ENCODE measurements around the gene PIP5KL1.

The PIP5KL1 gene

DNA sequence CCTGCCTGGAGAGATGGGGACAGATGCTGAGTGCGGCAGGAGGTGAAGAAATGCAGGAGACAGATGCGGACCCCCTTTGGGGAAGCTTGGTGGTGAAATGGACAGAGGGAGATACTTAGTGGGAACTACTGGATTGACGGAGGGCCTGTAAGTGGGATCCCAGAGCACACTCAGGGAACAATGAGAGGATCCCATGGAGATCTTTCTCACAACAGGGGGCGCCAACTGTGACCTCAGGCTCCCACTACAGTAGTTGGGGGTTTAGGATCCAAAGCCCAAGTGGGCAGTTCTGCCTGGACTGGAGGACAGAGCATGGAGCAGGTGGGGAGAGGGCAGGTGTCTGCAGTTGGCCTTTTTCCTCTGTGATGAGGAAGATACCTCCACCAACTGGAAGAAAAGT lies 3.7 kb upstream of the PIP5KL1 start:
- no peaks in the 10 kb centered on the region for H4K20me1 ChIP-seq (ENCODE audit: insufficient read depth, low read length)
- no peak overlapping the region for H3K4me3 ChIP-seq (ENCODE audit: low read depth, low read length, poor library complexity, severe bottlenecking)
- H3K9me3 ChIP-seq (ENCODE audit: low read length) = no peaks in the 10 kb centered on the region
- H3K27ac ChIP-seq (ENCODE audit: low read depth, low read length, poor library complexity, severe bottlenecking) = no peak overlapping the region
- H3K9ac ChIP-seq (ENCODE audit: low read length) = no peak overlapping the region
- H3F3A ChIP-seq (ENCODE audit: insufficient read depth, low read length) = no peaks in the 10 kb centered on the region
- peaks cover 24% of the 10 kb centered on the region for H3K36me3 ChIP-seq (ENCODE audit: insufficient read depth, low read length)
- no peak for TF ChIP-seq EZH2 (IDR thresholded peaks at IDR 0.05; ENCODE audit: borderline replicate concordance, low read length)
- TF ChIP-seq, protein P1, sequence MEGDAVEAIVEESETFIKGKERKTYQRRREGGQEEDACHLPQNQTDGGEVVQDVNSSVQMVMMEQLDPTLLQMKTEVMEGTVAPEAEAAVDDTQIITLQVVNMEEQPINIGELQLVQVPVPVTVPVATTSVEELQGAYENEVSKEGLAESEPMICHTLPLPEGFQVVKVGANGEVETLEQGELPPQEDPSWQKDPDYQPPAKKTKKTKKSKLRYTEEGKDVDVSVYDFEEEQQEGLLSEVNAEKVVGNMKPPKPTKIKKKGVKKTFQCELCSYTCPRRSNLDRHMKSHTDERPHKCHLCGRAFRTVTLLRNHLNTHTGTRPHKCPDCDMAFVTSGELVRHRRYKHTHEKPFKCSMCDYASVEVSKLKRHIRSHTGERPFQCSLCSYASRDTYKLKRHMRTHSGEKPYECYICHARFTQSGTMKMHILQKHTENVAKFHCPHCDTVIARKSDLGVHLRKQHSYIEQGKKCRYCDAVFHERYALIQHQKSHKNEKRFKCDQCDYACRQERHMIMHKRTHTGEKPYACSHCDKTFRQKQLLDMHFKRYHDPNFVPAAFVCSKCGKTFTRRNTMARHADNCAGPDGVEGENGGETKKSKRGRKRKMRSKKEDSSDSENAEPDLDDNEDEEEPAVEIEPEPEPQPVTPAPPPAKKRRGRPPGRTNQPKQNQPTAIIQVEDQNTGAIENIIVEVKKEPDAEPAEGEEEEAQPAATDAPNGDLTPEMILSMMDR (IDR thresholded peaks at IDR 0.05; ENCODE audit: low read length) = peak; percentile 9; the same call in 1 of the 2 replicates
- H3K9me2 ChIP-seq (ENCODE audit: low read depth, low read length) = no peaks in the 10 kb centered on the region
- peaks cover 7% of the 10 kb centered on the region for H3K27me3 ChIP-seq (ENCODE audit: insufficient read depth, low read length)
- no peak overlapping the region for H2AFZ ChIP-seq (ENCODE audit: low read length)
- peaks cover 48% of the 10 kb centered on the region for H3K4me1 ChIP-seq (ENCODE audit: insufficient read depth, low read length, severe bottlenecking)
- H3K4me2 ChIP-seq (ENCODE audit: low read length) = no peak overlapping the region
- H3K79me2 ChIP-seq (ENCODE audit: insufficient read depth, low read length) = no peaks in the 10 kb centered on the region

DNA sequence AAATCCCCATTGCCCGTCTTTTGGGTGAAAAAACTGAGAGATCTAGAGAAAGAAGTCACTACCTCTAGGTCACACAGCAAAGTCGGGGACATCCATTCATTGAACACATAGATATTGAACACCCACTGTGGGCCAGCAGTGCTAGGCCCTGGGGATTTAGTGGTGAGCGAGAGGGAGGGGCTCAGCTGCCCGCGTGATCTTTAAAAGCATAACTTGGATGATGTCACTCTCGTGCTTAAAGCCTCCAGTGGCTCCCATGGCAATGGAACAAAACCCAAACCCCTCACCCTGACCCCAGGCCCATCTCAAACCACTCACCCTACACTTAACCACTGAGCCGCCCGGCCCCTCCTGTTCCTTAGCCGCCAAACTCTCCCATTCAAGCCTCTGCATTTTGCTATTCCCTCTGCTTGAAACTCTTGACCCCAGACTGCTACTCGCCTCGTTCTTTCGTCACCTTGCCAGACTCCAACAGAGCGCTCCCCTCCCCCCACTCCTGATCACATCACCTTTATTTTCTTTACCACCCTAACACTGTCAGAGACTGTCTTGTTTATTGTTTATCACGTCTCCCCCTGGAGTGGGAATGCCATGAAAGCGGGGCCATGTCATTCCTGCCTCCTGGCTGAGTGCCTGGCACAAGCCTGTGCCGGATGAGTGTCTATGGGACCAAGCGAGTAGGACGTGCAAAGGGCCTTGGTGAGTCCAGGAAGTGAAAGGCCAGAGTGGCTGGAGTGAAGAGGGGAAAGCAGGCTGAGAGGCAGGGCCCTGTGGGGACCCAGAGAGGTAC lies 710 bp upstream of the PIP5KL1 start:
- peaks cover 9% of the 10 kb centered on the region for H3K27me3 ChIP-seq (ENCODE audit: insufficient read depth, low read length)
- no peaks in the 10 kb centered on the region for H3F3A ChIP-seq (ENCODE audit: insufficient read depth, low read length)
- H3K9me2 ChIP-seq (ENCODE audit: low read depth, low read length) = no peaks in the 10 kb centered on the region
- no peaks in the 10 kb centered on the region for H3K9me3 ChIP-seq (ENCODE audit: low read length)
- peaks cover 48% of the 10 kb centered on the region for H3K4me1 ChIP-seq (ENCODE audit: insufficient read depth, low read length, severe bottlenecking)
- no peak for TF ChIP-seq EZH2 (IDR thresholded peaks at IDR 0.05; ENCODE audit: borderline replicate concordance, low read length)
- TF ChIP-seq, protein P1 (IDR thresholded peaks at IDR 0.05; ENCODE audit: low read length) = no peak
- H3K79me2 ChIP-seq (ENCODE audit: insufficient read depth, low read length) = no peaks in the 10 kb centered on the region
- no peak overlapping the region for H3K27ac ChIP-seq (ENCODE audit: low read depth, low read length, poor library complexity, severe bottlenecking)
- peak overlapping the region; percentile 67 for H3K4me3 ChIP-seq (ENCODE audit: low read depth, low read length, poor library complexity, severe bottlenecking)
- H3K36me3 ChIP-seq (ENCODE audit: insufficient read depth, low read length) = peaks cover 22% of the 10 kb centered on the region
- H2AFZ ChIP-seq (ENCODE audit: low read length) = no peak overlapping the region
- no peak overlapping the region; the same call in 1 of the 2 replicates for H3K9ac ChIP-seq (ENCODE audit: low read length)
- H3K4me2 ChIP-seq (ENCODE audit: low read length) = peak overlapping the region; percentile 78
- H4K20me1 ChIP-seq (ENCODE audit: insufficient read depth, low read length) = no peaks in the 10 kb centered on the region

DNA sequence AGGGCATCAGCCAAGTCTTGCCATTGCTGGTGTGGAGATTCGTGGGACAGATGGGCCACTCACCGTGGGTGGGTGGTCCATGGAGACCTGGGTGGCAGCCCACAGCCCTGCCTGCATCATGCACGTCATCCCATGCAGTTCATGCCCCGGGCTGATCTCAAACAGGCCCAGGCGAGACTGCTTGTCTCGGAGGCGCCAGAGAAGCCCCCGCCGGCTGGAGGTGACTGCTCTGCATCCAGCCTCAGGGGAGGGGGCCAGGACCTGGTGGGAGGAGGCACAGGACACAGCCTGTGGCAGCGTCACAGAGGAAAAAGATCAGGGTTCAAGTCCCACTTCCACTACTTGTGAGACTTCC lies 975 bp downstream of the PIP5KL1 start:
- no peak overlapping the region for H3K4me3 ChIP-seq (ENCODE audit: low read depth, low read length, poor library complexity, severe bottlenecking)
- H3F3A ChIP-seq (ENCODE audit: insufficient read depth, low read length) = no peaks in the 10 kb centered on the region
- peaks cover 37% of the 10 kb centered on the region for H3K4me1 ChIP-seq (ENCODE audit: insufficient read depth, low read length, severe bottlenecking)
- H3K9me3 ChIP-seq (ENCODE audit: low read length) = no peaks in the 10 kb centered on the region
- peaks cover 5% of the 10 kb centered on the region for H3K36me3 ChIP-seq (ENCODE audit: insufficient read depth, low read length)
- H3K9ac ChIP-seq (ENCODE audit: low read length) = no peak overlapping the region
- H3K9me2 ChIP-seq (ENCODE audit: low read depth, low read length) = no peaks in the 10 kb centered on the region
- H3K4me2 ChIP-seq (ENCODE audit: low read length) = no peak overlapping the region
- no peak overlapping the region for H3K27ac ChIP-seq (ENCODE audit: low read depth, low read length, poor library complexity, severe bottlenecking)
- no peaks in the 10 kb centered on the region for H3K79me2 ChIP-seq (ENCODE audit: insufficient read depth, low read length)
- peaks cover 9% of the 10 kb centered on the region for H3K27me3 ChIP-seq (ENCODE audit: insufficient read depth, low read length)
- H2AFZ ChIP-seq (ENCODE audit: low read length) = no peak overlapping the region
- TF ChIP-seq, protein P1 (IDR thresholded peaks at IDR 0.05; ENCODE audit: low read length) = no peak
- TF ChIP-seq EZH2 (IDR thresholded peaks at IDR 0.05; ENCODE audit: borderline replicate concordance, low read length) = no peak
- no peaks in the 10 kb centered on the region for H4K20me1 ChIP-seq (ENCODE audit: insufficient read depth, low read length)
